Fibroblast of mammary gland (primary cell): Measurements from ENCODE around the gene BIK.

Experiments
- DNase-seq: peaks from one replicate; pipeline ENCODE4 v3.0.0-alpha.2; 2010; ENCODE audit warnings: low read depth
- H3K4me3 ChIP-seq: 2 replicates; pipeline ENCODE4 v1.5.1; 2011; ENCODE audit warnings: low read depth, mild to moderate bottlenecking, low read length, moderate library complexity; ENCODE audit not compliant: control insufficient read depth
- CTCF ChIP-seq: conservative IDR thresholded peaks from 2 replicates; pipeline ENCODE4 v1.5.1; 2011; ENCODE audit warnings: low read depth, low read length, inconsistent platforms; ENCODE audit not compliant: control insufficient read depth, insufficient read depth

BIK gene

GRCh38 chr22:43110444-43110926 is at the start of gene BIK:
Gene BIK (plus strand): TSS chr22:43110750. CDS start chr22:43124023, 13,273 bp downstream.
- TF ChIP-seq CTCF, result peak; percentile 27
- H3K4me3 ChIP-seq, result peak within 1 kb of the TSS; percentile 21
- peak; percentile 14 for DNase-seq

DNA sequence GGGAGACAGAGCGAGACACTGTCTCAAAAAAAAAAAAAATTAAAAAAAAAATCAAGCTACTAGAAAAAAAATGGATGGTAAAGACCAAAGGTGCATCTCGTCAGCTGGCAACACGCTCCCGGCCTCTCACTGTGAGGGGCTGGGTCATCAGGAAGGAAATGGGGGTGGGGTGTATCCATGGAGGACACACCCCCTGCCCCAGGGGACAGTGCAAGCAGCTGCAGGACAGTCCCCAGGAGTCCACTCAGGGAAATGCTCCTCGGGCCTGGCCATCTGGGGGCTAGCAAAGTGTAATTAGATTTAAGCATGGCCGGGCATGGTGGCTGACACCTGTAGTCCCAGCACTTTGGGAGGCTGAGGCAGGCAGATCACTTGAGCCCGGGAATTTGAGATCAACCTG is 44.4 kb upstream of the BIK start:
- no peak for DNase-seq
- no peak overlapping the region for H3K4me3 ChIP-seq
- no peak for TF ChIP-seq CTCF

- no peak for TF ChIP-seq CTCF
- no peak overlapping the region for H3K4me3 ChIP-seq
- DNase-seq, result peak; percentile 71
These were observed 43.6 kb upstream of the BIK start for GRCh38 chr22:43066844-43067385.

DNA sequence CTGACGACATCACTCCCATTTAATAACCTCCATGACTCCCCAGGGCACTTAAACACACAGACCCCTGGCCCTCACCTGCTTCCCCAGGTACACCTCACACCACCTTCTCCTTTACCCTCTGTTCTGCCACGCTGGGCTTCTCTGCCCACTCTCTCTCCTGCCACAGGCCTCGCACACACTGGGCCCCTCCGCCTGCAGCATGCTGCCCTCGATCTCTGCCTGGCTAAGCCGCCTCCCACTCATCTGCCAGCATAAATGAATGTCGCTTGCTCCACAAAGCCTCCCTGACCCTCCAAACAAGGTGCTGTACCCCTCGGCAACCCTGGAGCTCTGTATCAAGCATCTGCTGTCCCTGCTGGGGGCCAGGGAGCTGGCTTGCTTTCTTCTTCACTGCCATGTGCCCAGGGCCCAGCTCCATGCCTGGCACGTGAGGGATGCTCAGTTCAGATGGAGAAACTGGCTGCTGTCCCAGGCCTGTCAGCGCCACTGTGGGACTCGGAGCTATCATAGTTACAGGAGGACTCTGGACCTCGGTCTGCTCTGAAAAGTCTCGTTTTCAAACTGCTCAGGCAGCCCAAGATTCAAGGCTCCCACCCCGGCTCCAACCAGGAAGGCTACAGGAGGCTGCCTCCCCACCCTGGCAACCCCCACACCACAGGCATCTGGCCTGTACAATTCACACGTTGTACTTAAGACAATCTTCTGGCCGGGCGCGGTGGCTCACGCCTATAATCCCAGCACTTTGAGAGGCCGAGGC is 33.3 kb upstream of the BIK start:
- DNase-seq, result no peak
- no peak overlapping the region for H3K4me3 ChIP-seq
- TF ChIP-seq CTCF, result no peak

GRCh38 chr22:43078522-43078921 is 32.0 kb upstream of the BIK start:
- no peak overlapping the region for H3K4me3 ChIP-seq
- no peak for TF ChIP-seq CTCF
- no peak for DNase-seq

- H3K4me3 ChIP-seq, result no peak overlapping the region
- no peak for TF ChIP-seq CTCF
- no peak for DNase-seq
These were observed 30.8 kb upstream of the BIK start for GRCh38 chr22:43079742-43080141.
